LHCN-M2 (cell line): ENCODE measurements around the gene ATAD1. TPM values are rescaled to one million over a fixed set of nuclear protein-coding genes. Genes with fewer than 3 reads are reported as not detected.
"Not testable (repeated sequence)": the region's sequence is repeated elsewhere in the genome, so short reads cannot be mapped to it uniquely, and the experiment has no call there.

Experiments used
- DNase-seq: peaks from one replicate; pipeline ENCODE4 v3.0.0-alpha.2; 2012; ENCODE audit warnings: low read depth
- polyA plus RNA-seq: library from polyadenylated mRNA; unstranded; fragments of >200 nt; gene quantifications from one replicate; pipeline ENCODE4 v1.2.1, GENCODE V29; 2012; ENCODE audit warnings: missing spikeins
- total RNA-seq: library from RNA; depleted of rRNA; stranded (reverse); fragments of >200 nt; gene quantifications from 2 replicates; pipeline ENCODE4 v1.2.3, GENCODE V29; 2014; rRNA removed

Gene ATAD1, protein sequence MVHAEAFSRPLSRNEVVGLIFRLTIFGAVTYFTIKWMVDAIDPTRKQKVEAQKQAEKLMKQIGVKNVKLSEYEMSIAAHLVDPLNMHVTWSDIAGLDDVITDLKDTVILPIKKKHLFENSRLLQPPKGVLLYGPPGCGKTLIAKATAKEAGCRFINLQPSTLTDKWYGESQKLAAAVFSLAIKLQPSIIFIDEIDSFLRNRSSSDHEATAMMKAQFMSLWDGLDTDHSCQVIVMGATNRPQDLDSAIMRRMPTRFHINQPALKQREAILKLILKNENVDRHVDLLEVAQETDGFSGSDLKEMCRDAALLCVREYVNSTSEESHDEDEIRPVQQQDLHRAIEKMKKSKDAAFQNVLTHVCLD
- total RNA-seq, result 29.2 and 32.3 TPM in 2 replicates
- 12.3 TPM for polyA plus RNA-seq

DNA sequence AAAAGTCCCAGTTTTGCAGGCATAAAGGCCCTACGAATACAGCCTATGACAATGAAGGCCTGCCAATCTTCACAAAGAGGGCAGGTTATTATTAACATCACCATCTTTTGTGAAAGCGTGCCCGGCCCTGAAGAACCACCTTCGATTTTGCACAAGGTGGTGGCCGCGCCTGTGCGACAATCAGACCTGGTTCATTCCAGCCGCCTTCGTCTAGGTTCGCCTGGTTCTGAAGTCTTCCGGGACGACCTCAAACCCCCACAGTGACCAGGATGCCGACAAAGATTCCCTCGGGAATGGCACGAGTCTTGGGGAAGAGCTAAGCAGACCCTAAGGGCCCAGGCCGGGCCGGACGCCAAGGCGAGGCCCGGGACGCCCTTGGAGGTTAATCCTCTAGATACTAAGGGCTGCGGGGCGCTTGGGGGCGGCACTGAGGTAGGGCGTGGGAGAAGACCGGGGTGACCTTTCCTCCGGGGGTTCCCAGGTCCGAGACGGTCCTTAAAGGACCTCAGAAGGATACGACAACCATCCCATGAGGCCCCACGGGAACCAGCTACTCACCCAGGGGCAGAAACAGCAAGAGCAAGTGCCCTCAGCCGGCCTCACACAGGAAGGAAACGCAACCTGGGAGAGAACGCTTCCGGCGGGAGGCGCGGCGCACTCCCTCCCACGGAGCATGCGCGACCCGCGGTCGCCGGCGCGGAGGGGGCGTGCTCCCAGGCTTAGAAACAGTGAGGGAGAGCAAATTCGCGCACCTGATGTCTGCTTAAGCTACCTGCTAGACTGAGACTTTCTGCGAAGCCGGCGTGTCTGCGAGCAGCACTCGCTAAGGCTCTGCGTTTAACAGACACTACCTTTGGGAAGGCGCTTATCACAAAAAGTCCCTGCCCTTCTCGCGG, at the start of gene ATAD1:
Gene ATAD1, minus strand, starts transcription at position 618 of the 896 bp plus-strand sequence. CDS start 3,627 bp downstream, outside the sequence.
- peak; percentile 82 for DNase-seq

GRCh38 chr10:87867453-87867852, 49.4 kb upstream of the ATAD1 start:
- DNase-seq, result no peak

DNA sequence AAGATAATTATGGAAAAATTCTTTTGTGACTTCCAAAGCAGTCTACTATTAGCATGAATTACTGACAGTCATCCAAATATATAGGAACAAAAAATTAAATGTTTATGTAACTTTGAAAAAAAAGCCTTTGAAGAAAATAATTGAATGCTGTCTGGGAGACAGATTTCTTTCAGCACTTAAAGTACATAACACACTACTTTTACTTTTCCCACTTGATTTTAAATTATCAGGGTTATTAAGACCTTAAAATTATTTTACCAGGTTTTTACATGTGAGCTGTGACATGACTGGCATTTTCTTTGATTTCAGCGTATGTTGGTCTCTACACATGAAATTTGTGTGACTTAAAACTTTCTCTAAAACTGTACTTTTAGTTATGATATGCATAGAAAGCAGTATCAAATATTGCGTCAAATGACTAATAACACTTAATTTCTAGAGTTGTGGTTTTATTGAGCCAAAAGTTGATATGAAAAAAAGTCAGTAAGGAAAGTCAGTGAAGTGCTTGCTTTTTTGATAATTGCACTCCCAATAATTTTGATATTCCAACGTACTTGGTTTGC, 48.5 kb upstream of the ATAD1 start:
- no peak for DNase-seq

- DNase-seq, result peak; percentile 15
Observed at GRCh38 chr10:87865241-87865881, 47.3 kb upstream of the ATAD1 start.

- DNase-seq, result peak; percentile 21
Observed at GRCh38 chr10:87864496-87865059, 46.6 kb upstream of the ATAD1 start.

DNA sequence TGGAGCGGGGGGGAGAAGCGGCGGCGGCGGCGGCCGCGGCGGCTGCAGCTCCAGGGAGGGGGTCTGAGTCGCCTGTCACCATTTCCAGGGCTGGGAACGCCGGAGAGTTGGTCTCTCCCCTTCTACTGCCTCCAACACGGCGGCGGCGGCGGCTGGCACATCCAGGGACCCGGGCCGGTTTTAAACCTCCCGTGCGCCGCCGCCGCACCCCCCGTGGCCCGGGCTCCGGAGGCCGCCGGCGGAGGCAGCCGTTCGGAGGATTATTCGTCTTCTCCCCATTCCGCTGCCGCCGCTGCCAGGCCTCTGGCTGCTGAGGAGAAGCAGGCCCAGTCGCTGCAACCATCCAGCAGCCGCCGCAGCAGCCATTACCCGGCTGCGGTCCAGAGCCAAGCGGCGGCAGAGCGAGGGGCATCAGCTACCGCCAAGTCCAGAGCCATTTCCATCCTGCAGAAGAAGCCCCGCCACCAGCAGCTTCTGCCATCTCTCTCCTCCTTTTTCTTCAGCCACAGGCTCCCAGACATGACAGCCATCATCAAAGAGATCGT, 46.0 kb upstream of the ATAD1 start:
- peak; percentile 31 for DNase-seq

GRCh38 chr10:87863053-87863943, 45.3 kb upstream of the ATAD1 start, which contains the start of the genes KLLN and PTEN:
Gene KLLN (minus strand): TSS chr10:87863533. CDS start chr10:87862487, 1,046 bp downstream.
Gene PTEN (plus strand): TSS chr10:87863625. CDS start chr10:87864470, 845 bp downstream.
- peak; percentile 91 for DNase-seq

GRCh38 chr10:87862679-87863052, 44.6 kb upstream of the ATAD1 start:
- DNase-seq, result no peak

GRCh38 chr10:87861953-87862678, 44.1 kb upstream of the ATAD1 start:
- DNase-seq, result peak; percentile 96

DNA sequence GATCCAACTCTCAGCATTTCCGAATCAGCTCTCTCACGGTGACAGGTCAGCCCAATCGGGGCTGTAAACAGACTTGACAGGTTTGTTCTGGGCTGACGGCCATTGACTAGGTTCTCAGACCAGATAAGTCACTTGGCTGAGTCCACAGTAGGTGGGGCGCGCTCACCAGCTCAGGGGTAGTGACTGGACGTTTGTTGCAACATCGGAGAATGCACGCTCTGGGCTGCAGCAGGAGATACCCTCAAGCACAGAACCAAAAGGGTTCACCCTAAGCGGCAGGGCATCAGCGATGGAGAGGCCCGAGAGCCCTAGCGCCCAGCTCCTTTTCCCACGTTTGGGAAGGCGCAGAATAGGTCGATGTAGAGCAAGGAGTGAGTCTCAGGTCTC, 43.5 kb upstream of the ATAD1 start:
- no peak for DNase-seq

DNA sequence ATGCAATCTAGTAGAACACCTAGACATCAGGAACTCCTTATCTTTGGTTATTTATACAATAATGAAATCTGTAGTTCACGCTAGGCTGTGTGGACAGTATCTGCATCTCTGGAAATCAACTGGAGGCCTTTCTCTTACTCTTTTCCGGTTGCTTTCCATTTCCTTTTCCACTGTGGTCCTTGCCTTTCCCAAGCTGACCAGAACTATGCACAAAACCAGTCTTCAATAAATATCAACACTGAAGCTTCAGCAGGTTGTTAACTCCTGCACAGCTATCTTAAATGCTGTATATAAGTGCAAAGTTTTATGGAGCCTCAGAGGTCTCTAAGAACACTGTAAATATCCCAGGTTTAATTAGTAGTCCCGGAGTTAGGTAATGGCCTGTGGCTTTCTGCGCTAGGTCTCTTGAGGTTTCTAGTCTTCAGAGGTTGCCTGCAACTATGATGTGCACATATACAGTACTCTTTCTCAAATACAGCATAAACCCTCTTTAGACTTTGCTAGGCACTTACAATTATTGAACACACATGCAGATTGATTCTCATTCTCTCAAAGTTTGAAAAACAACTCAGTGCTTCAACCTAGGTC, 42.9 kb upstream of the ATAD1 start:
- DNase-seq, result no peak

- DNase-seq, result peak; percentile 83
Observed at GRCh38 chr10:87860156-87860795, 42.2 kb upstream of the ATAD1 start.

DNA sequence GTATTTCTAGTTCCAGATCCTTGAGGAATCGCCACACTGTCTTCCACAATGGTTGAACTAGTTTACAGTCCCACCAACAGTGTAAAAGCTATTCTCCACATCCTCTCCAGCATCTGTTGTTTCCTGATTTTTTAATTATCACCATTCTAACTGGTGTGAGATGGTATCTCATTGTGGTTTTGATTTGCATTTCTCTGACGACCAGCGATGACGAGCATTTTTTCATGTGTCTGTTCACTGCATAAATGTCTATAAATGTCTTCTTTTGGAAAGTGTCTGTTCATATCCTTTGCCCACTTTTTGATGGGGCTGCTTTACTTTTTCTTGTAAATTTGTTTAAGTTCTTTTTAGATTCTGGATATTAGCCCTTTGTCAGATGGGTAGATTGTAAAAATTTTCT, 37.6 kb upstream of the ATAD1 start:
- DNase-seq, result not testable (repeated sequence)

GRCh38 chr10:87855247-87855646, 37.2 kb upstream of the ATAD1 start:
- not testable (repeated sequence) for DNase-seq

DNA sequence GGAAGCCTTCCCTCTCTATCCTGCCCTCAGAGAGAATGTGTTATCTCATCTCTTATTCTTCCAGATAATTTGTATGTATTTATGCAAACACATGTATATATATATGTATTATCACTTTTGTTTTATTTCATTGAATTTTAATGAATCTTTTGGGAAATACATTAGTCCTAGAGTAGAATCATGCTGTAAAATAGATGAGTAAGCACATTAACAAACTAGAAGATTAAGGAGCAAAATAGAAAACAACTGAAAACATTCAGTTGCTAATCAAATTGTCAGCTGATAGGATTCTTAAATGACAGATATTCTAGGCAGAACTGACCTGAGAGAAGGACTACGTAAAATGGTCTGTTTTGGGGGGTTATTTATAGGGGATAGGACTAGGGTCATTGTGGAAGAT, 34.1 kb upstream of the ATAD1 start:
- no peak for DNase-seq

- peak; percentile 63 for DNase-seq
Observed at GRCh38 chr10:87850742-87851205, 32.7 kb upstream of the ATAD1 start.

GRCh38 chr10:87849001-87849400, 31.0 kb upstream of the ATAD1 start:
- DNase-seq, result no peak

DNA sequence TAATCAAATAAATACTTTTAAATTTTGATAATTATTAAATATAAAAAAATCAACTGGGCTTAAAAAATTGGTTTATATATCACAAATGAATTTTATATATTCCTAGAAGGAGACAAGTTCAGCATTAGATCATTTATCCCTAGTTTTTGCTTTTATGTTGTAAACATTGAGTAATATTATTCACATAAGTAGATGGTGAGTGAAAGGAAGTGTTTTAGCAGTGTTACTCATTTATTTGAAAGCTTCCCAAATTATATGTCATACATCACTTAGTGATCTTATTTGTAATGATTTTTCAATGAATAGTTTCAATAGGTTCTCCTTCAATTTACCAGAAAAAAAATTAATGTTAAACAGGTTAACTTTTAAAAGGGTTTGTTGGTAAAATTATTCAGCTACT, 29.5 kb upstream of the ATAD1 start:
- DNase-seq, result no peak
